Measurements from ENCODE around the gene FHIT.

Gene FHIT

GRCh38 chr3:60887574-60887973, 363.7 kb downstream of the FHIT start:
- no peak overlapping the region for H3K27ac ChIP-seq
- DNase-seq (ENCODE audit: low read depth, low spot score) = no peak

- no peak overlapping the region for H3K27ac ChIP-seq
- DNase-seq (ENCODE audit: low read depth, low spot score) = no peak
Measured at GRCh38 chr3:60886518-60886917, 364.7 kb downstream of the FHIT start.

DNA sequence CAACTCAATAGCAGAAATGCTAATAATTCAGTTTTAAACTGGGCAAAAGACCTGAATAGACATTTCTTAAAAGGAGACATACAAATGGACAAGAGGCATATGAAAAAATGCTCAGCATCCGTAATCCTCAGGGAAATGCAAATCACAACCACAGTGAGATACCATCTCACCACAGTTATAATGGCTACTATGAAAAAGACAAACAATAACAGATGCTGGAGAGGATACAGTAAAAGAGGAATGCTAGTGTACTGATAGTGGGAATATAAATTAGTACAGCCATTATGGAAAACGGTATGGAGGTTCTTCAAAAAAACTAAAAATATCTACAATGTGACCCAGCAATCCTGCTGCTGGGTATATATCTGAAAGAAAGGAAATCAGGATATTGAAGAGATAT, 367.2 kb downstream of the FHIT start:
- DNase-seq (ENCODE audit: low read depth, low spot score) = no peak
- no peak overlapping the region for H3K27ac ChIP-seq

DNA sequence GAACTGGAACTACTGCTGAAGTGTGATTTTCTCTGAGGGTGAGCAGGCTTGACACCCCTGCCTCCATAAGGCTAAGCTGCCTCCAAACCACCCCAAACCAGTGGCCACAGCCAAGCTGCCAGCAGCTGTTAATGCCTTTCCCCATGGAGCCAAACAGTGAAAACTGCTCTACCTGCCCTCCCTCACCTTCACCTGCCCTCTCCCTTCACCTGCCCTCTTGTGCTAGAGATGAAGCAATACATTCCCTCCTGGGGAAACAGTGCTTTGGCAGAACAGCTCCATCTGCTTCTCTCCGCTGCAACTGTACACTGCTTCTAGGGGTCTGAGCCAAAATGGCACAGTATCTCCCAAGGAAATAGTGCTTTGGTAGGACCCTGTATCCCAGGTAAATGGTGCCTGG, 374.1 kb downstream of the FHIT start:
- no peak for DNase-seq (ENCODE audit: low read depth, low spot score)
- H3K27ac ChIP-seq = no peak overlapping the region

DNA sequence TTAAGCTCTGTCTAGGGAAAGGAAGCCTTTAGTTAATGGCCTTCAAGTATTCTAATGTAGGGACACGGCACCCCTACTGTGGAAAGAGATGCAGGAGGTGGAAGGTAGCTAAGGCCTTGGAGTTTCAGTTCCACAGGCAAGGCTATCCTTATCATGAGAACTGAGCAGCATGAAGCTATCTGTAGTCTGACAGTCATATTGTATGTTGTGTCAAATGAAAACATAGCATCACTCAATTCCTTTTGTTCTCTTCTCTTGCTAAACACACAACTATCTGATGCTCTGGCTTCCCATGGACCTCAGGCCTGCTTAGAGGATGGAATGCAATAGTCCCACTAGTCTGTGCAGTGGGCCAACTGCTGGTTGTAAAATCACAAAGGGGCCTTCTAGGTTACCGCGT, 380.9 kb downstream of the FHIT start:
- DNase-seq (ENCODE audit: low read depth, low spot score) = no peak
- no peak overlapping the region for H3K27ac ChIP-seq

- DNase-seq (ENCODE audit: low read depth, low spot score) = no peak
- no peak overlapping the region for H3K27ac ChIP-seq
Measured at GRCh38 chr3:60867200-60867599, 384.1 kb downstream of the FHIT start.

GRCh38 chr3:60856257-60857046, 394.8 kb downstream of the FHIT start:
- no peak for DNase-seq (ENCODE audit: low read depth, low spot score)
- no peak overlapping the region for H3K27ac ChIP-seq

DNA sequence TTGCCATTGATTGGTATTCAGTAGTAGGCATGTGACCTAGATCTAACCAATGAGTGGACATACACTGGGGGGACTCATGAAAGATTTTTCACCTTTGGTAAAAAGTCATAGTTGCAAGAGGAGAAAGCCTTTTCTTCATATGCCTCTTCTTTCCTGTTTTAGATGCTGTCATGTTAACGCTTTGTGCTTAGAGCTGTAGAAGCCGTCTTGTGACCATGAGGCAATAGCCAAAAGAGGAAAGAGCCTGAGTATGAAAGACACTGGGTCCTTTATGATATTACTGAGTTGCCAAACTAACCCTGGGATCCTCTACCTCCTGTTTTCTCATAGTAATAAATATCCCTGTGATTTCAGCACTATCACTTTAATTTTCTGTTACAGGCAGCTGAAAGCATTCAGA, 396.0 kb downstream of the FHIT start:
- no peak overlapping the region for H3K27ac ChIP-seq

GRCh38 chr3:60854791-60855190, 396.5 kb downstream of the FHIT start:
- H3K27ac ChIP-seq = no peak overlapping the region
- no peak for DNase-seq (ENCODE audit: low read depth, low spot score)

More for the DNA sequence above, 396.0 kb downstream of the FHIT start:
- DNase-seq (ENCODE audit: low read depth, low spot score) = no peak

- no peak for DNase-seq (ENCODE audit: low read depth, low spot score)
- no peak overlapping the region for H3K27ac ChIP-seq
Measured at GRCh38 chr3:60847791-60848190, 403.5 kb downstream of the FHIT start.

DNA sequence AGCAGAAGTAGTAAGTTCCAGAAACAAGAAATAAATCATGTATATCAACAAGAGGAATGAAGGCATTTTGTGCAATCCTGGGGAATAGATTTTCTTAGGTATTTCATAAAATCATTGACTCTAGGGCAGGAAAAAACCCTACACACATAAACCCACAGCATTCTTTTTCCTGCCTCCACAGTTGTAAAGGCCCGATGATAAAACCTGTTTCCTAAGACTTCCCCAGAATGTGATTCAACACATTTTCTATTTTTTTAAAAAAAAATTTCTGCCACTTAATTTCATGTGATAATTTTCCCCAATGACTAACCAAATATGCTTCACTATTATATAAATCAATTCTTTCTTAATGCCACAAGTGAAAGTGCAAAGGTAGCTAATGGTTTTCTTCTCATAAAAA, 407.0 kb downstream of the FHIT start:
- no peak for DNase-seq (ENCODE audit: low read depth, low spot score)

DNA sequence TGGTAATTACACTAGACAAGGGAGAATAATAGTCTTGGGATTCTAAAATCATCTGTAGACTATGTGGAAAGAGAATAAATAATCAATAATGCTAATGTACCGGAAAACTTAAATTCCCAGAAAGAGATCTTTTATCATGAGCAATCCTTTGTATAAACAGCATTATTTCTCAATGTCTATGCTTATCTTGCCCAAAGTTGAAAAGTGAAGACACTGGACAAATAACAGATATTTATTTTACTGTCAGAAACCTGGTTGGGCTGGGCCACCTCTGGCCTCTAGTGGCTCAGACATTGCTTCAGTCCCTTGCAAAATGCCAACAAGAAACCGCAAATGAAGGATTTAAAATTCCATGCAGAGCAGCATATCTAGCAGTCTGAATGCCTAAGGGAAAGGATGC, 409.9 kb downstream of the FHIT start:
- no peak overlapping the region for H3K27ac ChIP-seq
- DNase-seq (ENCODE audit: low read depth, low spot score) = no peak

More for the DNA sequence above, 407.0 kb downstream of the FHIT start:
- no peak overlapping the region for H3K27ac ChIP-seq

DNA sequence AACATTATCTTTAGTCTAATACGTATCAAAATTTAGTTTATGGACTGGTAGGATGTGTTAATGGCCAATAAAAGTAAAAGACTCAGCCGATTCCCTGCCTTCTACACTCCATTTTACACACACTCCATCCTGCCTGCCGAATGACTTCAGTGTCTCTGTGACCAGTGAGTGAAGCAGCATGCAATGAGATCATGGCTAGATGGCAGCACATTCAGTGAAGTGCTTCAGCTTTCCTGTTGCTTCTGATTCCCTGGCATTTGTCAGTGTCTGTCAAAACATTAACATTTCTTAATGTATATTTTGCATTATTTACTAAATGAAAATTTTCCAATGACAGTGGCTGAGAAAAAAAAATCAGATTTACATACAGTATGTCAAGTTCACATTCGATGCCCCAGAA, 412.0 kb downstream of the FHIT start:
- no peak for DNase-seq (ENCODE audit: low read depth, low spot score)

DNA sequence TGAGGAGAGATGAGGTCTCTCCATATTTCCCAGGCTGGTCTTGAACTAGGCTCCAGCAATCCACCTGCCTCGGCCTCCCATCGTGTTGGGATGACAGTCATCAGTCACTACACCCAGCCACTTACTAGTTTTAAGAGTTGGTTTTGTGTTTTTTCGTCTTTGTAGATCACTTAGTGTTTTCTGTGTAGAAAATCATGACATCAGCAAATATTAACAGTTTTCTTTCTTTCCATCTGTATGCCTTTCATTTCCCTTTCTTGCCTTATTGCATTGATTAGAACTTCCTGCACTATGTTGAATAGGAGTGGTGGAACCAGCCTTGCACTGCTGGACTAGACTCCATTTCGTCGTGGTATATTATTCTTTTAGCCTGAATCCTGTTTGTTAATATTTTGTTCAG, 415.5 kb downstream of the FHIT start:
- H3K27ac ChIP-seq = no peak overlapping the region
- DNase-seq (ENCODE audit: low read depth, low spot score) = no peak

More for the DNA sequence above, 412.0 kb downstream of the FHIT start:
- H3K27ac ChIP-seq = no peak overlapping the region

DNA sequence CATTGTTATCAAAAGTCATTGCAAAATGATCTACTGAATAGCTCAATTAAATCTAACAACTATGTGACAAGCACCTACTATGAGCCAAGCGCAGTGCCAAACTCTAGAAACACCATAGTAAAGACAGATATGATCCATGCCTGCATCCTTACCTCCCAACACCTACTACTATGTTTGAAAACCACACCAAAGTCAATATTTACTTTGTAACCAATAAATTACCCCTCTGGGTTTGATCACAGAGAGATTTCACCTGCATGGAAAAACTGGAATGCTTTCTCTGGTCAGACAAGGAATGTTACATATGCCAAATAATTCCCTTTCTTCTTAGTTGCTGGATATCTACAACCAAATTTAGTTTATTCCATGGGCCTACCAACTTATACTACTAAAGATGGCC, 422.2 kb downstream of the FHIT start:
- H3K27ac ChIP-seq = no peak overlapping the region
- DNase-seq (ENCODE audit: low read depth, low spot score) = no peak

- no peak overlapping the region for H3K27ac ChIP-seq
- DNase-seq (ENCODE audit: low read depth, low spot score) = no peak
Measured at GRCh38 chr3:60827666-60828065, 423.6 kb downstream of the FHIT start.

DNA sequence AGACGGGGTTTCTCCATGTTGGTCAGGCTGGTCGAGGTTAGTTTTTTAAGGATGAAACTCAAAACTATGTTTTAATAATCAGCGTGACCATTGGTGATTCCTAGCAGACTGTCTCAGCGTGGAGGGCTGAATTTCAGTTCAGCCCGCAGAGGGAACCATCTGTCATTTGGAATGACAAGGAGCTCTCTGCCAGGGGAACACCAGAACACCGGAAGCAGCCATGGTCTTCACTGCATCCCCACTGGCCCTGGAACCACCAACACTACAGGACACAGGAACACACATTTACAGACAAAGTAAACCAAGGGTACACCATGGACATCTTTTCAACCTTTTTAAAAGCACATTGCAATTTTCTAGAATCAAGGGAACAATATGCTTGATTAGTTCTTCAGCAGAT, 424.7 kb downstream of the FHIT start:
- H3K27ac ChIP-seq = no peak overlapping the region
- DNase-seq (ENCODE audit: low read depth, low spot score) = no peak

- DNase-seq (ENCODE audit: low read depth, low spot score) = no peak
- H3K27ac ChIP-seq = no peak overlapping the region
Measured at GRCh38 chr3:60812502-60812901, 438.8 kb downstream of the FHIT start.

DNA sequence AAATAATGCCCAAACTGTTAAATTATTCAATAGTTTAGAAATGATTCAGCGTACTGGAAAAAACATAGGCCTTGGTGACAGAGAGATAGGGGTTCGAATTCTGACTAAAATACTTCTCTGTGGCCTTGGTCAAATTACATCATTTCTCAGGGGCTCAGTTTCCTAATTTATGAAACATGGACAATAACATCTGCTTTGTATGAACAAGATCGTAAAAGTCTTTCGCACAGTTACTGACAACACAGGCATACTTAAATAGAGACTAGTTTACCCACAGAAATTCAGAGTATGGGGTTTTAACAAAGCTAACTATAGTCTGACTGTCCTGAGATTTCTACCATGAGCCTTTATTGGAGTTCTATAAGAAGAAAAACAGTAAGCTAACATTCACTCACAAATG, 440.4 kb downstream of the FHIT start:
- DNase-seq (ENCODE audit: low read depth, low spot score) = no peak

GRCh38 chr3:60809857-60810610, 441.2 kb downstream of the FHIT start:
- H3K27ac ChIP-seq = no peak overlapping the region
- peak; percentile 55 for DNase-seq (ENCODE audit: low read depth, low spot score)

More for the DNA sequence above, 440.4 kb downstream of the FHIT start:
- no peak overlapping the region for H3K27ac ChIP-seq

All from epithelial cell of prostate (primary cell).